H9 (cell line): ENCODE measurements around the gene WNT3A. TPM values are rescaled to one million over a fixed set of nuclear protein-coding genes. Genes with fewer than 3 reads are reported as not detected.

ENCODE experiments used
- DNase-seq: peaks from one replicate; pipeline ENCODE4 v3.0.0-alpha.2; 2017
- H2AFZ ChIP-seq: one replicate; pipeline ENCODE4 v1.6.1; 2013; ENCODE audit warnings: mild to moderate bottlenecking, low read length, control low read depth, moderate library complexity
- H2AK5ac ChIP-seq: 2 replicates; pipeline ENCODE4 v1.6.1; 2013; ENCODE audit warnings: low read length, control low read depth, mixed read lengths; ENCODE audit not compliant: insufficient read length
- H2BK120ac ChIP-seq: one replicate; pipeline ENCODE4 v1.6.1; 2013; ENCODE audit warnings: low read depth, mild to moderate bottlenecking, low read length, control low read depth, inconsistent platforms; ENCODE audit not compliant: poor library complexity, severe bottlenecking
- H2BK12ac ChIP-seq: 2 replicates; pipeline ENCODE4 v1.6.1; 2013; ENCODE audit warnings: low read length, control low read depth, mixed read lengths, low read depth; ENCODE audit not compliant: insufficient read length
- H2BK15ac ChIP-seq: 2 replicates; pipeline ENCODE4 v1.6.1; 2013; ENCODE audit warnings: low read depth, low read length, control low read depth
- H2BK20ac ChIP-seq: one replicate; pipeline ENCODE4 v1.6.1; 2013; ENCODE audit warnings: low read depth, mild to moderate bottlenecking, low read length, control low read depth, inconsistent platforms; ENCODE audit not compliant: poor library complexity, severe bottlenecking
- H2BK5ac ChIP-seq: 2 replicates; pipeline ENCODE4 v1.6.1; 2013; ENCODE audit warnings: low read length, control low read depth, mixed read lengths; ENCODE audit not compliant: insufficient read length
- H3K14ac ChIP-seq: 2 replicates; pipeline ENCODE4 v1.6.1; 2013; ENCODE audit warnings: low read length, control low read depth; ENCODE audit not compliant: insufficient read depth
- H3K18ac ChIP-seq: 2 replicates; pipeline ENCODE4 v1.6.1; 2013; ENCODE audit warnings: low read depth, mild to moderate bottlenecking, mixed read lengths, low read length, control low read depth; ENCODE audit not compliant: insufficient read length
- H3K23ac ChIP-seq: 2 replicates; pipeline ENCODE4 v1.6.1; 2013; ENCODE audit warnings: low read length, control low read depth, mixed read lengths, low read depth; ENCODE audit not compliant: insufficient read length
- H3K23me2 ChIP-seq: 2 replicates; pipeline ENCODE4 v1.6.1; 2013; ENCODE audit warnings: low read depth, mild to moderate bottlenecking, mixed read lengths, low read length, control low read depth; ENCODE audit not compliant: insufficient read length, poor library complexity, severe bottlenecking
- H3K27ac ChIP-seq: 2 replicates; pipeline ENCODE4 v1.5.1; 2013; ENCODE audit warnings: low read length, control low read depth, mixed read lengths, low read depth; ENCODE audit not compliant: insufficient read length
- H3K27me3 ChIP-seq: 2 replicates; pipeline ENCODE4 v1.6.1; 2013; ENCODE audit warnings: low read length, control low read depth, inconsistent platforms; ENCODE audit not compliant: insufficient read depth
- H3K4ac ChIP-seq: 2 replicates; pipeline ENCODE4 v1.6.1; 2013; ENCODE audit warnings: low read depth, mild to moderate bottlenecking, control low read depth, inconsistent platforms, low read length, moderate library complexity
- H3K4me1 ChIP-seq: 2 replicates; pipeline ENCODE4 v1.6.1; 2013; ENCODE audit warnings: low read length, control low read depth, inconsistent platforms; ENCODE audit not compliant: insufficient read depth
- H3K4me2 ChIP-seq: 2 replicates; pipeline ENCODE4 v1.6.1; 2013; ENCODE audit warnings: low read length, control low read depth, mixed read lengths; ENCODE audit not compliant: insufficient read length, insufficient read depth
- H3K56ac ChIP-seq: 2 replicates; pipeline ENCODE4 v1.6.1; 2013; ENCODE audit warnings: low read depth, mild to moderate bottlenecking, mixed read lengths, low read length, control low read depth; ENCODE audit not compliant: insufficient read length
- H3K79me1 ChIP-seq: 2 replicates; pipeline ENCODE4 v1.6.1; 2013; ENCODE audit warnings: low read depth, mild to moderate bottlenecking, moderate library complexity, low read length, control low read depth, inconsistent platforms; ENCODE audit not compliant: insufficient read depth, poor library complexity, severe bottlenecking
- H3K79me2 ChIP-seq: 2 replicates; pipeline ENCODE4 v1.6.1; 2013; ENCODE audit warnings: low read length, control low read depth, inconsistent platforms; ENCODE audit not compliant: insufficient read depth
- H3K9ac ChIP-seq: 2 replicates; pipeline ENCODE4 v1.6.1; 2013; ENCODE audit warnings: low read length, control low read depth, mixed read lengths; ENCODE audit not compliant: insufficient read length; ENCODE audit errors: extremely low read depth
- H3K9me3 ChIP-seq: one replicate; pipeline ENCODE4 v1.6.1; 2013; ENCODE audit warnings: low read depth, low read length, inconsistent platforms; ENCODE audit not compliant: control insufficient read depth
- H3T11ph ChIP-seq: one replicate; pipeline ENCODE4 v1.6.1; 2013; ENCODE audit warnings: mild to moderate bottlenecking, low read length, control low read depth, inconsistent platforms
- H4K20me1 ChIP-seq: one replicate; pipeline ENCODE4 v1.6.1; 2013; ENCODE audit not compliant: control insufficient read depth, insufficient read length, insufficient read depth
- H4K5ac ChIP-seq: 2 replicates; pipeline ENCODE4 v1.6.1; 2013; ENCODE audit warnings: low read depth, mild to moderate bottlenecking, mixed read lengths, low read length, control low read depth; ENCODE audit not compliant: insufficient read length
- H4K8ac ChIP-seq: replicated peaks from 2 replicates; pipeline ENCODE4 v1.6.1; 2013; ENCODE audit warnings: low read length, control low read depth, mixed read lengths, low read depth; ENCODE audit not compliant: insufficient read length
- H4K91ac ChIP-seq: 2 replicates; pipeline ENCODE4 v1.6.1; 2013; ENCODE audit warnings: low read depth, mild to moderate bottlenecking, moderate library complexity, mixed read lengths, low read length, control low read depth; ENCODE audit not compliant: insufficient read length
- H3K27ac Mint-ChIP-seq, 3 experiments: 2 replicates in 2 of 3; 3 replicates in 1 of 3; pipeline ENCODE4 v1.8.0; 2020 to 2021; ENCODE audit warnings: mixed read lengths in 3 of 3, mild to moderate bottlenecking in 1 of 3, moderate library complexity in 1 of 3
- H3K27me3 Mint-ChIP-seq: 2 replicates; pipeline ENCODE4 v1.8.0; 2021; ENCODE audit warnings: low read depth, mild to moderate bottlenecking, moderate library complexity, mixed read lengths
- H3K36me3 Mint-ChIP-seq, 3 experiments: 2 replicates in 2 of 3; 3 replicates in 1 of 3; pipeline ENCODE4 v1.8.0; 2020 to 2021; ENCODE audit warnings: low read depth in 3 of 3, mixed read lengths in 3 of 3; ENCODE audit not compliant: insufficient read depth in 1 of 3
- H3K4me1 Mint-ChIP-seq, 2 experiments: 2 replicates each; pipeline ENCODE4 v1.8.0; 2020; ENCODE audit warnings: mixed read lengths in 2 of 2
- H3K4me3 Mint-ChIP-seq, 2 experiments: 2 replicates in 1 of 2; 3 replicates in 1 of 2; pipeline ENCODE4 v1.8.0; 2020 to 2021; ENCODE audit warnings: mild to moderate bottlenecking in 2 of 2, mixed read lengths in 2 of 2, moderate library complexity in 1 of 2
- H3K9me3 Mint-ChIP-seq, 2 experiments: 2 replicates in 1 of 2; 3 replicates in 1 of 2; pipeline ENCODE4 v1.8.0; 2020; ENCODE audit warnings: mild to moderate bottlenecking in 2 of 2, mixed read lengths in 2 of 2, moderate library complexity in 1 of 2
- WGBS: extraction: QIAGEN DNeasy Blood & Tissue Kit; methylation state at CpG from one replicate; pipeline ENCODE4 v1.1.7; 2013; ENCODE audit warnings: missing lambda C conversion rate, low lambda C conversion rate, mixed read lengths; ENCODE audit not compliant: insufficient read length; ENCODE audit errors: extremely low coverage; 5-methylcytosine and 5-hydroxymethylcytosine counted together
- total RNA-seq: library from RNA; stranded (reverse); gene quantifications from 2 replicates; pipeline ENCODE4 v1.2.1, GENCODE V29; 2021
- TF ChIP-seq, protein P1 (sequence below): fragments of 200-600 bp; sonication (generic); conservative IDR thresholded peaks from 3 replicates; pipeline ENCODE4 v1.8.0; 2021; ENCODE audit warnings: antibody characterized with exemption, mild to moderate bottlenecking

The WNT3A gene
- total RNA-seq, 1 experiment from 2014 or later, result 0.17 TPM

DNA sequence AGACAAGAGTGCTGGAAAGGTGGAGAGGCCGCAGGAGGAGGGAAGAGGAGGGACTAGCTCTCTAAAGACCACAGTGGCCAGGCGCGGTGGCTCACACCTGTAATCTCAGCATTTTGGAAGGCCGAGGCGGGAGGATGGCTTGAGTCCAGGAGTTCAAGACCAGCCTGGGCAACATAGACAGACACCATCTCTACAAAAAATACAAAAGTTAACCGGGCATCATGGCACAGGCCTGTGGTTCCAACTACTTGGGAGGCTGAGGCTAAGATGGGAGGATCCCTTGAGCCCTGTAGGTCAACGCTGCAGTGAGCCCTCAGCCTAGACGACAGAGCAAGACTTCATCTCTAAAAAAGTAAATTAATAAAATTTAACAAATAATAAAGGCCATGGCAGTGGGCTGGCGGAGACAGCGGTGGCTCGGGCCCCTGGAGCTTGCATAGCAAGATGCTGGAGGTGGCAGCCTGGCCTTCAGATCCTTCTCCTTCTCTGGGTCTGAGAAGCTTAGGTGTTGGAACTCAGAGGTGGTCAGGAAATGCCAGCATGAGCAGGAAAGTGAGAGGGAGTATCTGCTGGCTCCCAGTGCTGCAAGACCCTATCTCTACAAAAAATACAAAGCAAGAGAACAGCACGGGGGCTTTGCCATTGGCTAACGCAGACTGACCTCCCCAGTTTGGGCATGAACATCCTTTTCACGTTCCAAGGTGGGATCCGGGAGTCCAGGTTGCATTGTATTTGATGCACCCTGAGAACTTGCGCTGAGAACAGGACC lies 10.7 kb downstream of the WNT3A start:
- Histone ChIP-seq H3K27ac (no peak overlapping the region), H2AK5ac (no peak overlapping the region), H4K5ac (no peak overlapping the region), H3K4ac (no peak overlapping the region), H2BK5ac (no peak overlapping the region), H2BK15ac (no peak overlapping the region), H3K4me1 (no peaks in the 10 kb centered on the region), H3K18ac (no peak overlapping the region), H2AFZ (no peak overlapping the region), H3K23me2 (no peaks in the 10 kb centered on the region), H3K23ac (no peak overlapping the region), H4K8ac (no peak overlapping the region), H3K4me2 (no peak overlapping the region), H3K79me2 (no peaks in the 10 kb centered on the region), H2BK20ac (no peak overlapping the region), H3T11ph (no peak overlapping the region), H2BK12ac (no peak overlapping the region), H3K27me3 (peaks cover 7% of the 10 kb centered on the region; the same call in 1 of the 2 replicates), H3K79me1 (no peaks in the 10 kb centered on the region), H3K9me3 (no peaks in the 10 kb centered on the region), H4K91ac (no peak overlapping the region), H3K9ac (no peak overlapping the region), H3K14ac (no peak overlapping the region), H4K20me1 (no peaks in the 10 kb centered on the region), H3K56ac (no peak overlapping the region), H2BK120ac (no peak overlapping the region)
- Mint-ChIP-seq H3K36me3 (no peaks in the 10 kb centered on the region), H3K27ac (no peak overlapping the region), H3K27me3 (peaks cover 90% of the 10 kb centered on the region), H3K4me3 (no peak overlapping the region; a peak in 1 of 5 replicates), H3K9me3 (no peaks in the 10 kb centered on the region), H3K4me1 (peaks cover 0 to 6% of the 10 kb centered on the region in 2 experiments; a peak in 1 of 4 replicates)
- no peak for DNase-seq
- TF ChIP-seq, protein P1, sequence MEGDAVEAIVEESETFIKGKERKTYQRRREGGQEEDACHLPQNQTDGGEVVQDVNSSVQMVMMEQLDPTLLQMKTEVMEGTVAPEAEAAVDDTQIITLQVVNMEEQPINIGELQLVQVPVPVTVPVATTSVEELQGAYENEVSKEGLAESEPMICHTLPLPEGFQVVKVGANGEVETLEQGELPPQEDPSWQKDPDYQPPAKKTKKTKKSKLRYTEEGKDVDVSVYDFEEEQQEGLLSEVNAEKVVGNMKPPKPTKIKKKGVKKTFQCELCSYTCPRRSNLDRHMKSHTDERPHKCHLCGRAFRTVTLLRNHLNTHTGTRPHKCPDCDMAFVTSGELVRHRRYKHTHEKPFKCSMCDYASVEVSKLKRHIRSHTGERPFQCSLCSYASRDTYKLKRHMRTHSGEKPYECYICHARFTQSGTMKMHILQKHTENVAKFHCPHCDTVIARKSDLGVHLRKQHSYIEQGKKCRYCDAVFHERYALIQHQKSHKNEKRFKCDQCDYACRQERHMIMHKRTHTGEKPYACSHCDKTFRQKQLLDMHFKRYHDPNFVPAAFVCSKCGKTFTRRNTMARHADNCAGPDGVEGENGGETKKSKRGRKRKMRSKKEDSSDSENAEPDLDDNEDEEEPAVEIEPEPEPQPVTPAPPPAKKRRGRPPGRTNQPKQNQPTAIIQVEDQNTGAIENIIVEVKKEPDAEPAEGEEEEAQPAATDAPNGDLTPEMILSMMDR, result no peak
- no CpG with 5 or more reads among the region's 16 CpGs for WGBS
